Adipocyte (in vitro differentiated cells): ENCODE results near the gene NOC2L.
A peak's percentile ranks its signal among the peaks of the same experiment; 100 is the strongest.

Experiments
- DNase-seq: peaks from one replicate; pipeline ENCODE4 v3.0.0-alpha.2; 2015; ENCODE audit warnings: low read depth
- H3K27me3 ChIP-seq: replicated peaks from 2 replicates; pipeline ENCODE4 v1.7.0; 2013; ENCODE audit warnings: mild to moderate bottlenecking, low read length, moderate library complexity; ENCODE audit not compliant: control insufficient read depth, insufficient read depth
- H3K36me3 ChIP-seq: 2 replicates; pipeline ENCODE4 v1.7.0; 2013; ENCODE audit warnings: low read length, mild to moderate bottlenecking, moderate library complexity; ENCODE audit not compliant: control insufficient read depth, insufficient read depth, severe bottlenecking
- H3K4me1 ChIP-seq: 2 replicates; pipeline ENCODE4 v1.7.0; 2013; ENCODE audit warnings: mild to moderate bottlenecking, low read length, moderate library complexity; ENCODE audit not compliant: control insufficient read depth, insufficient read depth
- H3K4me3 ChIP-seq: 2 replicates; pipeline ENCODE4 v1.7.0; 2013; ENCODE audit warnings: mild to moderate bottlenecking, low read length, moderate library complexity
- H3K9ac ChIP-seq: 2 replicates; pipeline ENCODE4 v1.7.0; 2013; ENCODE audit warnings: mild to moderate bottlenecking, low read length, moderate library complexity
- H3K9me3 ChIP-seq: 2 replicates; pipeline ENCODE4 v1.7.0; 2013; ENCODE audit warnings: mild to moderate bottlenecking, low read length, moderate library complexity; ENCODE audit not compliant: control insufficient read depth

The NOC2L gene

DNA sequence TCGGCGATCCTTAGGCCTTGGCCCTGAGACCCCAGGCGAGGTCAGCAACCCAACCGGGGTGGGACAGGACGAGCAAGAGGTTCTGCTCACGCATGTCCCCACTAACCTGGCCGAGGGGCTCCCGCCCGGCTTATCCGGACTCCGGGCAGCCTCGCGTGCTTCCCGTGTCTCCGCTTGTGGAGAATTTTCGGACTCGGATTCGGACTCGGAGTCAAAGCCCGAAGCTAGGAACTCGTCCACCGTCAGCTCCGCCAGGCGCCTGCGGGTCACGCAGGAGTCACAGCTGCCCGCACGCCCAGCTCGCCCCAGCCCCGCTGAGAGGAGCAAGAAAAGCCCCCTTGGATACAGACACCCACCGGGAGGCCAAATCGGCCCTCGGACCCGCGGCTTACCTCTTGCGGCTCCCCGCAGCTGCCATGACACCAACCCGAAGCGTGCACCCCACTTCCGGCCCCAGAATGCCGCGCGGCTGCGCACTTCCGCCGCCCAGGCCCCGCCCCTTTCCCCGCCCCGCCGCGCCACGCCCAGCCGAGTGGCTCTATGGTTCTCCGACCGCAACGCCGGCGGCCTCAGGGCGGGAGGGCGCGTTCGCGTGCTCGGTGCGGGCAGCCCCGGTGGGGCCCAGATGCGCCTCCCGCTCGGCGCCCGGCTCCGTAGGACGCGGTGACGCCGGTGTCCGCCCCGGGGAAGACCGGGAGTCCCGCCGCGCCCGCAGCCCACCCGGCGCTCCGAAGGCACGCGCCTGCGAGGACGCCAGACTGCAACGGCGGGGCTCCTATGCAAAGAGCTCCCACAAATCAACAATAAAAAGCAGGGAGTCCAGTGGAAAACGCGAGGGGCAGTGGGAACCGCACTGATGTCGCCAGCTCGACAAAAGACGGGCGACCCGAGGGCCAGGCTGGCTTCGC lies at the start of gene NOC2L:
Gene NOC2L, minus strand, starts transcription at position 434 of the 908 bp plus-strand sequence. Its CDS starts 16 bp downstream, at position 418.
- Histone ChIP-seq H3K4me1 (peaks cover 7% of the 10 kb centered on the region), H3K36me3 (peaks cover 31% of the 10 kb centered on the region), H3K27me3 (no peaks in the 10 kb centered on the region), H3K9me3 (no peaks in the 10 kb centered on the region), H3K4me3 (peak within 1 kb of the TSS; percentile 94), H3K9ac (peak within 1 kb of the TSS; percentile 94)
- peak; percentile 96 for DNase-seq

DNA sequence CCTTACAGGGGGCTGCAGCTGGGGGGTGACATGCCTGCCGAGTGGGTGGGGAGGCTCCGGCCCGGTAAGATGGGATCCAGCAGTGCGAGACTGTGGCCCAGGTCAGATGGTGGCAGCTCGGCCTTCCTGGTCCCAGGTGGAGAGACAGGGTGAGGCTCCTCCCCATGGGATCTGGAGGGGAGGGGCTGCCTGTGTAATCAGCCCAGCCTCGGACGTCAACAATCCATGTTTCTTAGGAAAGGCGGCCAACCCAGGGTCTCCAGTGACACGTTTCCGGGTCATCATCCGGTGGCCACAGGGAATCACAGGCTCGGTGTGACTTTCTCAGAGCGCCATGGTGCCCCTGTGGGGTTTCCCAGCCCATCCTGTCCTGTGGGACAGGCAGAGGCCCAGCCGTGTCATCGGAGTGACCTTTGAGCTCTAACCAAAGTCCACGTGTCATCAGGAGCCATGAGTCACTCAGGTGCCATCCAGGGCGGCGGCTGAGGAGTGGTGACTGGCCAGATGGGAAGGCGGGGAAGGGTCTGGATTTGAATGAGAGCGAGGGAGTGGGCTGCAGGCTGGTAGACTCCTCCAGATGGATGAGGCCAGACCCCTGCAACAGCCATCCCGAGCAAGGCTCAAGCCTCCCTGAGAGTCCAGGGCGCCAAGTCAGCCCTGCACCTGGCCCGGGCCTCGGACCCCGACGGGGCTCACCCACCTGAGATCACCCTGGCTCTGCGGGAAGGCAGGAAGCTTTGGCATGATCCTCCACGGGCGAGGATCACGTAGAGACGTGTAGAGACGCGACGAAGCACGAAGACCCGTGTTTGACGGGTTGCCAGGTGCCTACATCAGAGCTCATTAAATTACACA lies 47.5 kb upstream of the NOC2L start:
- Histone ChIP-seq H3K4me3 (no peak overlapping the region), H3K36me3 (no peaks in the 10 kb centered on the region), H3K9ac (no peak overlapping the region), H3K4me1 (no peaks in the 10 kb centered on the region), H3K27me3 (peaks cover 32% of the 10 kb centered on the region), H3K9me3 (no peaks in the 10 kb centered on the region)
- no peak for DNase-seq

DNA sequence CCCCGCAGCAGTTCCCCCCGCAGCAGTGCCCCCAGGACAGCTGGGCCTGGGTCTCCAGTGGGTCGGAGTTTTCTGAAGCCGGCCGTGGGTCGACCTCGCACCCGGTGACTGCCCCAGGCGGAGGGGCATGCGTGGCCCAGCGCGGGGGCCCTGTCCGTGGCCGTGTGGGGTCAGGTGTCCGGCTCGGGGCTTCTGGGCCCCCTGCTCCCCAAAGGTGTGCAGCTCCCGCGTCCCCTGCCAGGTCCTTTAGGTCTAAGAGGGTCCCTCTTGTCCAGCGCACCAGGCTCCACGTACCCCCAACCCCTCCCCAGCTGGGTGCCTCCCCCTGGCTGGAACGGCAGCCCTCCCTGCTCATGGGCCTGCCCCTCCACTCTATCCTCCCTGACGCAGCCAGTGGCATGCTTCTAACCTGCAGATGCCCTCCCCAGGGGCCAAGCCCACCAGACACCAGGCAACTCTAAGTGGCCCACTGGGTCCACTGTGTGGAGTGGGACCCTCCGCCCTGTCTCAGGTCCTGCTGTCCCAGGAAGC lies 46.8 kb upstream of the NOC2L start:
- peaks cover 32% of the 10 kb centered on the region for H3K27me3 ChIP-seq
- H3K4me1 ChIP-seq, result no peaks in the 10 kb centered on the region
- H3K9ac ChIP-seq, result no peak overlapping the region
- no peak for DNase-seq
- no peaks in the 10 kb centered on the region for H3K36me3 ChIP-seq
- no peaks in the 10 kb centered on the region for H3K9me3 ChIP-seq
- no peak overlapping the region for H3K4me3 ChIP-seq

DNA sequence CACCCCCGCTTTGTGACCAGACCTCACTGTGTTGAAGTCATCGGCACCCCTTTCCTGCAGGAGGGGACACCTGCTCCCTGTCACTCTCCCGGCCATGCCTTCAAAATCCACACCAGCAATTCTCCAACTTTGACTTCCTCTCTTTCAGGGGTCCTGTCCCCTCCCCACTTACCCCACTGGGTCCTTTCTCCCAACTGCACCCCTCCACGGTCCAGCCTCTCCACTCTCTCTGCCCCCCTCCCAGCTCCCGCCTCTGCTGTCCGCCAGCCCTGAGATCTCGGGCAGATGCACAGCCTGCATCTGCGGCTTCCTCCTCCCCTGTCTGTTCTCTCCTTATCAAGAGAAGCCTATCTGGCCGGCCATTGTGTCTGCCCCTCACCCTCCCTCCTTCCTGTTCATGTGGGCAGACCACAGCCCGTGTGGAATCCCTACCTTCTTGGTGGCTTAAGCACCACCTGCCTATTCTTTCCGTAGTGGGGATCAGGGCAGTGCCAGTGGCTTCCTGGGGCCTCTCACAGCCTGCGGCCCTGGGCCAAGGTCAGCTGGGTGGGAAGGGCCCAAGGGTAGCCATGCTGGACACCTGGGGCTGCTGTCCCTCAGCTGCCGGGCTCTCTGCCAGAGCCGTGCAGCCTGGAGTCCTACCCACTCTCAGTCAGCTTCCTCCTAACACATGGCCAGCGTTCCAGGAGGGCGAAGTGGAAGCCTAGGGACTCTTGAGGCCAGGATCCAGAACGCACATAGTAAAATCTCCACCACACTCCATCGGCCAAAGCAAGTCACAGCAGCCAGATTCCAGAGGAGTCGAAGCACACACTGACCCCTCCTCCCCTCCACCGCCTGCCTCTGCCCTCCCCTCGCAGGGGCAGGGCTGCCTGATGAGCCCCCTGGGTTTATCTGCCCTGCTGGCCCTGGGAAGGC lies 46.0 kb upstream of the NOC2L start:
- peak; percentile 32 for DNase-seq

DNA sequence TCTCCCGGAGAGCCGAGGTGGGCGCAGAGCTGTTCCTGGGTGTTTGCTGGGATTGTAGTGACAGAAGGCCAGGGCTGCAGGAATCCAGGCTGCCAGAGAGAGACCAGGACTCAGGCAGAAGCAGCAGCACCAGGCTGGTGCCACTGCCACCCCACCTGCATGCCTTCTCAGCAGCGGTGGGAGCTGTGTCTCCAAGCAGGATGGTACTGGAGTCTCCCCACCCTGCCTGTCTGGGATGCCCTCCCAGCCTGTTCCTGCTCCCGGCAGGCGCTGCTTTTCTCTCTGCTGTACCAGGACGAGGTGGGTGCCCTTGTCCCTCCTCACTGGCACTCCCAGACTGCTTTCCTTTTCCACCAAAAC lies 45.3 kb upstream of the NOC2L start:
- H3K9ac ChIP-seq, result no peak overlapping the region
- H3K27me3 ChIP-seq, result peaks cover 32% of the 10 kb centered on the region
- peaks cover 3% of the 10 kb centered on the region for H3K4me1 ChIP-seq
- H3K9me3 ChIP-seq, result no peaks in the 10 kb centered on the region
- H3K36me3 ChIP-seq, result no peaks in the 10 kb centered on the region
- DNase-seq, result no peak
- no peak overlapping the region for H3K4me3 ChIP-seq

More for the DNA sequence above, 46.0 kb upstream of the NOC2L start:
- Histone ChIP-seq H3K27me3 (peaks cover 32% of the 10 kb centered on the region), H3K4me1 (peaks cover 3% of the 10 kb centered on the region), H3K36me3 (no peaks in the 10 kb centered on the region), H3K9ac (no peak overlapping the region), H3K9me3 (no peaks in the 10 kb centered on the region), H3K4me3 (no peak overlapping the region)

DNA sequence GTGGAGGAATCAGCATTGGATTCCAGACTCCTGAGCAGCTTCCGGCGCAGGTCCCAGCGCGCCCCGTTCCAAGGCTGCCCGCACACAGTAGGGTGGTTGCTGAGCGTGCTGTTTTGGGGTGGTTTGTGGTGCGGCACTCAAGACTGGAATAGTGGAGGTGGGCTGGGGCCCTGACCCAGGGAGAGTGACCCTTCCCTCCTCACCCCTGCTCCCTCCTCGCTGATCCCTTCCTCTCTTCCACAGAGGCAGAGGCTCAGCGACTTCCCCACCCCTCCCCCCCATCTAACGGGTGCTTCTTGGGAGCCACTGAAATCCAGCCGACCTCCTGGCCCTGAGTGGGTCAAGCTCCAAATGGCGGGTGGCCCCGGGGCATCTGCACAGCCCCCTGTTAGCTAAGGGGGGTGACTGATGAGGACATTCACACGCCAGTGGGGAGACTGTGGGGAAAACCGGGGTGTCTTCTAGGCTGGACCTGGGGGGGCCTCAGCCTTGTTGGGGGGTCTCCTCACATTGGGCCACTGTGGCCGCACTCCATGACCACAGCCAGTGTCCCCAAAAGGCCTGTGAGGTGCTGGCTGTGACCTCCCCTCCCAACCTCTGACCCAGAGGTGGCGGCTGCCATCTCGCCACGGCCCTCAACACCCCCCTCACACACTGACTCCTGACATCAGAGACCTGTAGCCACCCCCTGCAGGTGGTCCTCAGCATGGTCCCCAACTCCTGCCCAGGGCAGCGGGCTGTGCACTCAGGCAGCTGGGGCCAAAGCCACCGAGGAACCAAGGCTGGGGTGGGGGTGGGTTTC lies 44.8 kb upstream of the NOC2L start:
- H3K9ac ChIP-seq, result no peak overlapping the region
- peaks cover 3% of the 10 kb centered on the region for H3K4me1 ChIP-seq
- H3K4me3 ChIP-seq, result no peak overlapping the region
- H3K9me3 ChIP-seq, result no peaks in the 10 kb centered on the region
- no peak for DNase-seq
- H3K27me3 ChIP-seq, result peaks cover 32% of the 10 kb centered on the region
- H3K36me3 ChIP-seq, result no peaks in the 10 kb centered on the region

DNA sequence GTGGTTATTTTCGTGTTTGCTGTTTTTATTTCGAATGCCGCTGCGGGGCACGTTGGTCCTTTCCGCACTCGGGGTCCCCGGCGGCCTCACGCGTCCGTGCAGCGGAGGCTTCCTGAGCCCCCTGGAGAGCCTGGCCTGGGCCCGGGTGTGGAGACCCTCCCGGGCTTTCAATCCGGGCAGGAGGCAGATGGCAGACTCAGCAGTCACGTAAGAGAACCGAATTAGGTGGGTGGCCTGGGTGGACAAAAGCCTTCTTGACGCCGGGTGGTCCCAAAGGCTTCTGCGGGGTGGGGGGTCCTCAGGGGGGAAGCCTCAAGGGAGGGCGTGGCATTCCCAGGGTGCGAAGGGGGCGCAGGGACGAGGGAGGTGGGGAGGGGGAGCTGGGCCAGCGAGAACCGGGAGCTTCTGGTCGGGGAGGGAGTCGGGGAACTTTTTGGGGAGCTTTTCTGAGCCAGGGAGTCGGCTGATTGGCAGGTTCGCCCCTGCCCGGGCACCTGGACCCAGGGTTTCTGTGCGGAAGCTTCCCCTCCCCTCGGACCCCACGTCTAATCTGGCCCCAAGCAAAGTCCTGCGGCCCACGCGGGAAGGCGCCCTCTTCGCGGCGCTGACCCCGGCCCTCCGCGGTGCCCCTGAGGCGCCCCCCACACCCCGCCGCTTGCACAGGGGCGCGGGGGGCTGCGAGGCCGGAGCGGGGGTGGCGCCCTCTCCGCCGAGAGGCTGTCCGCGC lies 42.2 kb upstream of the NOC2L start:
- H3K4me1 ChIP-seq, result peaks cover 3% of the 10 kb centered on the region
- H3K36me3 ChIP-seq, result no peaks in the 10 kb centered on the region
- peak; percentile 42 for DNase-seq
- peak overlapping the region; percentile 74 for H3K4me3 ChIP-seq
- H3K9me3 ChIP-seq, result no peaks in the 10 kb centered on the region
- H3K27me3 ChIP-seq, result peaks cover 39% of the 10 kb centered on the region
- no peak overlapping the region for H3K9ac ChIP-seq

DNA sequence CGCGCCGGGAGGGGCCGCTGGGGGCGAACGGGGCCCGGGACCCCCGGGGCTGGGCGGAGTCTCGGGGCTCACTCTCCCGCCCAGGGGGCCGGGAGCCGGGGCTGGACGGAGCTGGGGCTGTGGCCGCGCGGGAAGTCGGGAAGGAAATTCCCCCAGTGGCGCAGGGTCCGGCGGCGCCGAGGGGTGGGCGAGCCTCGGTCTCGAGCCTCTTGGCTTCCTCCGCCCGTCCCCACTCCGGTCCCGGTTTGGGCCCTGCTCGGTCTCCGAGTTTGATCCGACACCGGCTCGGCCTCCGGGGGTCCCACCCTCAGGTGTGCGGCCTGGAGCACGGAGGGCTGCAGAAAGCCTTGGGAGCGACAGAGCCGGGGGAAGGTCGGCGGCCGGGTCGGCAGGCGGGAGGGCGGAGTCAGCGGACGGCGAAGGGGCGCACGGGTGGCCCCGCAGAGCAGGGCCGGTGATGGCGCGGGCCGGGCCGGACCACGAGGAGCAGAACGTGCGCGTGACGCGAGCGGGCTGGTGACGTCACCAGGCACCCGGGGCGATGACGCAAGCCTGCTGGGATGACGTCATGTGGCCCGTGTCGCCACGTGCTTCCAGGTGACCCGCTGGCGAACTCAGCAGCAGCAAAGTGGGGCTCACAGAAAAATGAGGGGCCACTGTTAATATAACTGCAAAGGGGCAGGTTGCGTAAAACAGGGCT lies 41.5 kb upstream of the NOC2L start:
- peaks cover 36% of the 10 kb centered on the region for H3K27me3 ChIP-seq
- peak overlapping the region; percentile 51 for H3K9ac ChIP-seq
- no peaks in the 10 kb centered on the region for H3K9me3 ChIP-seq
- H3K4me3 ChIP-seq, result peak overlapping the region; percentile 74
- DNase-seq, result peak; percentile 92
- peaks cover 3% of the 10 kb centered on the region for H3K4me1 ChIP-seq
- H3K36me3 ChIP-seq, result no peaks in the 10 kb centered on the region

DNA sequence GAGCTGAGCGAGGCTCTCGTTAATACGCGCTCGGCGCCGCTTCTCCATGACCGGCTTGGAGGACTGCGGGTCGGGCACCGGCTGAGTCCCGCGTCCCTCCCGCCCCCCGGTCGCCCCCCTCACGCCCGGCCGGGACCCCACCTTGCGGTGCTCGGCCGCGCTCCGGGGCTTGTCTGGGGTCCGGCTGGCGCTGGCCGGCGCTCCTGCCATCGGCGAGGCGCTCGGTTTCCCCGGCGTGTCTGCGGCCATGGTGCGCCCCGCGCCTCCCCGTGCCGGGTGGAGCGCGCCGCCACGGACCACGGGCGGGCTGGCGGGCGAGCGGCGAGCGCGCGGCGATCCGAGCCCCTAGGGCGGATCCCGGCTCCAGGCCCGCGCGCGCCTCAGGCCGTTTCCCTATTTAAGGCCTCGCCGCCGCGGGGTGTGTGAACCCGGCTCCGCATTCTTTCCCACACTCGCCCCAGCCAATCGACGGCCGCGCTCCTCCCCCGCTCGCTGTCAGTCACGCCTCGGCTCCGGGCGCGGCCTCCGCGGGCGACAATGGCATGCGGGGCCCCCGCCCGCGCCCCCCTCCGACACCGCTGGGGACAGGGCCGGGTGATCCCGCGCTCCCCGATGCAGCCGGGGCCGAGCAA lies 40.8 kb upstream of the NOC2L start, which contains the start of gene HES4:
Gene HES4, minus strand, starts transcription at position 373 of the 632 bp plus-strand sequence. Its CDS starts 124 bp downstream, at position 249.
- Histone ChIP-seq H3K4me1 (peaks cover 3% of the 10 kb centered on the region), H3K27me3 (peaks cover 35% of the 10 kb centered on the region), H3K9me3 (no peaks in the 10 kb centered on the region), H3K36me3 (no peaks in the 10 kb centered on the region), H3K4me3 (peak within 1 kb of the TSS; percentile 74), H3K9ac (peak within 1 kb of the TSS; percentile 51)
- DNase-seq, result peak; percentile 98
